ENCODE results near the gene LGALS16. TPM values are rescaled to one million over a fixed set of nuclear protein-coding genes. Genes with fewer than 3 reads are reported as not detected.
"Not testable (repeated sequence)": the region's sequence is repeated elsewhere in the genome, so short reads cannot be mapped to it uniquely, and the experiment has no call there.

LGALS16 gene
- total RNA-seq, 2 experiments from 2014 or later: not detected

- no peak overlapping the region for H3K27ac ChIP-seq (ENCODE audit: low read depth in 1 of 2, low read length in 2 of 2)
- no peaks in the 10 kb centered on the region for H3K4me1 ChIP-seq (ENCODE audit: insufficient read depth, low read length)
- H3K36me3 ChIP-seq (ENCODE audit: insufficient read depth, low read length): no peaks in the 10 kb centered on the region
- TF ChIP-seq, protein P1, sequence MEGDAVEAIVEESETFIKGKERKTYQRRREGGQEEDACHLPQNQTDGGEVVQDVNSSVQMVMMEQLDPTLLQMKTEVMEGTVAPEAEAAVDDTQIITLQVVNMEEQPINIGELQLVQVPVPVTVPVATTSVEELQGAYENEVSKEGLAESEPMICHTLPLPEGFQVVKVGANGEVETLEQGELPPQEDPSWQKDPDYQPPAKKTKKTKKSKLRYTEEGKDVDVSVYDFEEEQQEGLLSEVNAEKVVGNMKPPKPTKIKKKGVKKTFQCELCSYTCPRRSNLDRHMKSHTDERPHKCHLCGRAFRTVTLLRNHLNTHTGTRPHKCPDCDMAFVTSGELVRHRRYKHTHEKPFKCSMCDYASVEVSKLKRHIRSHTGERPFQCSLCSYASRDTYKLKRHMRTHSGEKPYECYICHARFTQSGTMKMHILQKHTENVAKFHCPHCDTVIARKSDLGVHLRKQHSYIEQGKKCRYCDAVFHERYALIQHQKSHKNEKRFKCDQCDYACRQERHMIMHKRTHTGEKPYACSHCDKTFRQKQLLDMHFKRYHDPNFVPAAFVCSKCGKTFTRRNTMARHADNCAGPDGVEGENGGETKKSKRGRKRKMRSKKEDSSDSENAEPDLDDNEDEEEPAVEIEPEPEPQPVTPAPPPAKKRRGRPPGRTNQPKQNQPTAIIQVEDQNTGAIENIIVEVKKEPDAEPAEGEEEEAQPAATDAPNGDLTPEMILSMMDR (IDR thresholded peaks at IDR 0.05): no peak
- Mint-ChIP-seq H3K9me3 (no peaks in the 10 kb centered on the region), H3K27me3 (peaks cover 27% of the 10 kb centered on the region), H3K4me3 (no peak overlapping the region), H3K27ac (no peak overlapping the region), H3K4me1 (ENCODE audit: low read depth) (peaks cover 6% of the 10 kb centered on the region), H3K36me3 (ENCODE audit: low read depth) (no peaks in the 10 kb centered on the region)
- H3K4me3 ChIP-seq (ENCODE audit: low read length): no peak overlapping the region
- intact Hi-C loops (cut with DNase I, micrococcal nuclease): no loop called here
- POLR2A ChIA-PET: no interaction called here
- CTCF ChIA-PET: no interaction called here
- no peak for ATAC-seq (ENCODE audit: poor library complexity)
- no peaks in the 10 kb centered on the region for H3K9me3 ChIP-seq (ENCODE audit: control insufficient read depth in 1 of 2, insufficient read depth in 1 of 2, low read length in 2 of 2)
- no peak for DNase-seq
- peaks cover 0 to 4% of the 10 kb centered on the region in 2 experiments for H3K27me3 ChIP-seq (ENCODE audit: control insufficient read depth in 1 of 2, insufficient read depth in 2 of 2, low read length in 2 of 2)
These were observed 5.9 kb downstream of the LGALS16 start for GRCh38 chr19:39661565-39661964.

- DNase-seq; H3K36me3 Mint-ChIP-seq (ENCODE audit: low read depth); H3K9me3 Mint-ChIP-seq; H3K4me3 ChIP-seq (ENCODE audit: low read length); POLR2A ChIA-PET; H3K27ac Mint-ChIP-seq; H3K4me3 Mint-ChIP-seq; H3K27ac ChIP-seq (ENCODE audit: low read depth in 1 of 2, low read length in 2 of 2); H3K36me3 ChIP-seq (ENCODE audit: insufficient read depth, low read length); CTCF ChIA-PET; H3K27me3 ChIP-seq (ENCODE audit: control insufficient read depth in 1 of 2, insufficient read depth in 2 of 2, low read length in 2 of 2); H3K9me3 ChIP-seq (ENCODE audit: control insufficient read depth in 1 of 2, insufficient read depth in 1 of 2, low read length in 2 of 2); ATAC-seq (ENCODE audit: poor library complexity): not testable (repeated sequence)
- Mint-ChIP-seq H3K27me3 (peaks cover 24% of the 10 kb centered on the region), H3K4me1 (ENCODE audit: low read depth) (peaks cover 21% of the 10 kb centered on the region)
- intact Hi-C loops (cut with DNase I, micrococcal nuclease): loop anchor here (5.0 to 10.0 kb wide), 2 partner anchors 545 to 548 kb away; partner anchors contain the start of gene PAK4 (in 1 of the 2)
- H3K4me1 ChIP-seq (ENCODE audit: insufficient read depth, low read length): peaks cover 16% of the 10 kb centered on the region
These were observed 14.1 kb downstream of the LGALS16 start for GRCh38 chr19:39669860-39670259.

DNA sequence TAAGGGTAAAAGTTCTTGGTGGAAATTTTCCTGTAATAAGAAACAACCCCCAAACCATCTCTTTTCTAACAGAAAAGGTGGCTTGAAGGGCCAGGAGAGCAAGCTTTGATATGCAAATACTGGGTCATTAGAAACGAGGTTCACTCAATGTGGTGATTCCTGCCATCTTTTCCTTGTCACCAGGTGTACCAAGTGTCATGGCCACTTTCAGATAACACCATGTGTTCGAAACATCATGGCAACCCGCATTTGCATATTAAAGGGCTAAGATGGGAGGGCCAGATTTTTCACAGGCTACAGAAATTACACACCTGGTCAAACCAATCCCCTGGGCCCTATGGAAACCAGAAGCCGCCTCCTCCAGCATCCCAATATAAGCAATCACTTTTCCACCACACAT, 15.3 kb downstream of the LGALS16 start:
- ChIA-PET POLR2A (interaction anchor here (2.5 to 3.2 kb wide), 2 partner anchors 119 to 236 kb away, joined by 10 read pairs; partner anchors contain the start of gene RPS16), CTCF (interaction anchor here (0.8 to 3.0 kb wide), 2 partner anchors 117 to 120 kb away, joined by 3 to 16 read pairs; no protein-coding TSS in a partner anchor)
- no peaks in the 10 kb centered on the region for H3K36me3 Mint-ChIP-seq (ENCODE audit: low read depth)
- Histone ChIP-seq H3K36me3 (ENCODE audit: insufficient read depth, low read length) (no peaks in the 10 kb centered on the region), H3K4me1 (ENCODE audit: insufficient read depth, low read length) (peaks cover 16% of the 10 kb centered on the region), H3K27me3 (ENCODE audit: control insufficient read depth in 1 of 2, insufficient read depth in 2 of 2, low read length in 2 of 2) (no peaks in the 10 kb centered on the region), H3K27ac (ENCODE audit: low read depth in 1 of 2, low read length in 2 of 2) (no peak overlapping the region), H3K4me3 (ENCODE audit: low read length) (no peak overlapping the region), H3K9me3 (ENCODE audit: control insufficient read depth in 1 of 2, insufficient read depth in 1 of 2, low read length in 2 of 2) (no peaks in the 10 kb centered on the region)
- peaks cover 18% of the 10 kb centered on the region for H3K27me3 Mint-ChIP-seq
- TF ChIP-seq, protein P1 (IDR thresholded peaks at IDR 0.05): no peak
- no peak for DNase-seq
- H3K9me3 Mint-ChIP-seq: no peaks in the 10 kb centered on the region
- no peak overlapping the region for H3K27ac Mint-ChIP-seq
- H3K4me3 Mint-ChIP-seq: no peak overlapping the region
- intact Hi-C loops (cut with DNase I, micrococcal nuclease): loop anchor here (1.0 to 10.0 kb wide), 3 partner anchors 197 to 549 kb away; partner anchors contain the start of gene PAK4 (in 1 of the 2)
- no peak for ATAC-seq (ENCODE audit: poor library complexity)
- H3K4me1 Mint-ChIP-seq (ENCODE audit: low read depth): peaks cover 24% of the 10 kb centered on the region
